Tibial nerve (tissue), 3 donors: ENCODE data around the gene FNDC3B.

ENCODE experiments used
- CTCF ChIP-seq, 5 experiments: fragments of 200-600 bp in 3 of 5; fragments of 450-650 bp in 2 of 5; sonication (generic) in 3 of 5; IDR thresholded peaks; one replicate each; pipeline ENCODE4 v1.5.1; 2016 to 2019; ENCODE audit warnings: antibody characterized with exemption in 5 of 5, mild to moderate bottlenecking in 3 of 5, moderate library complexity in 2 of 5
- POLR2A ChIP-seq, 2 donors: fragments of 450-650 bp; IDR thresholded peaks; one replicate each; pipeline ENCODE4 v1.6.1; 2017; ENCODE audit warnings: antibody characterized with exemption in 2 of 2, mild to moderate bottlenecking in 2 of 2, moderate library complexity in 2 of 2

DNA sequence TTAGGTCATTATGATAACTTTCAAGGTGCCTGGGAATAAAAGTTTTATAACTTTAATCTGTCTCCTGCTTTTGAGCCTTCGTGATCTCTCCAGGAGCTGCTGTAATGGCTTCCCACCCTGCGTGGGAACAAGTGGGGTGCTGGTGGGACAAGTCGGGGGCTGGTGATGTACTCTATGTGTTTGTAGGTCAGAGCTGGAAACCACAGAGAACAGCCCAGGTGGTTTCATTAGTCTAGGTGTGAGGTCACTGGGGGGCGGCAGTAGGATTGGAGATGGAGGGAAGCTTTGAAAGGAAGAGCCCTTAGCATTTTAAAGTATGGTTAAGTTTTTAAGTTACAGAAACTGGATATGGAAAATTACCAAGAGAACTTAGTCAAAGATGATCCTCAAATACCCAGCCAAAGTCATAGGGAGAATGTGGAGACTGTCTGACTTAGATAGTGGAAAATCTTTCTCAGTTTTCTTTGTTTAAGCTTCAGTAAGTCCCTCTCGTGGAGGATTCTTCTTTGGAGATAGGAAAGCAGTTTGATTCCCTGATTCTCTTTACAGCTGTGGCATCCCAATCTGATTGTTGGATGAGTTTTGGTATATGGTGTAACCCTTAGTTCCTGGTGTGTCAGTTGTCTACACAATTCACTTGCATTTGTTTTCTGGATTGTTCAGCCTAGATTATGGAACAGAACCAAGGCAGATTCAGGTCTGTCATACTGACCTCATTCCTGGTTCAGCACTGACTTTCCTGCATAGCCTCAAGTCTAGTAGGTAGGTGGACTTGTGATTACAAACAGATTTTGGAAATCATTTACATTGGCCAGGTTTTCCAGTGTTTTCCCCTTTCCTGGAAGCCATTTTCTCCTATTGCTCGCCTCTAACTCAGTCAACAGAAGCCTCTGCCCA, 115.6 kb downstream of the FNDC3B start:
- TF ChIP-seq CTCF (IDR thresholded peaks at IDR 0.05) (no peak), POLR2A (IDR thresholded peaks at IDR 0.05) (no peak)
